ENCODE data around the gene ITPRIP. TPM values are rescaled to one million over a fixed set of nuclear protein-coding genes. Genes with fewer than 3 reads are reported as not detected.

ITPRIP gene
- total and polyA plus RNA-seq, 5 donors from 2014 or later, result 10.9 to 68.4 (median 13.4) TPM

DNA sequence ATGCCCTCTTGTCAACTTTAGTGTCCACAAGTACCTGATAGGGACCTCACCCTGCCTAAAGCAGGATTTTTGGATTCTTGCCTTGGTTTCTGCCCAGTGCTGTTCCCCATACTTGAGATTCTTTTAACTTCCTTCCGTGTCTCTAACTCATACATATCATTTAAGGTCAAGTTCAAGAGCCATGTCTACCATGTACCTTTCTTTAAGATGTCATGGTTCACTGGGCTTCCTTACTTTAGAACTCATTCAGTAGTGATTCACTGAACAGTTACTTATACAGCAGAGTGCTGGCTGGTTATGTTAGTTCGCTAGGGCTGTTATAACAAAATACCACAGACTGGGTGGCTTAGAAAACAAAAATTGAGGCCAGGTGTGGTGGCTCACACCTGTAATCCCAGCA, 10.3 kb upstream of the ITPRIP start:
- peaks cover 0 to 9% (median 0%) of the 10 kb centered on the region in 7 donors for H3K9me3 Mint-ChIP-seq
- H3K4me3 Mint-ChIP-seq, result no peak overlapping the region
- peaks cover 4% of the 10 kb centered on the region for H3K27me3 Mint-ChIP-seq
- ATAC-seq (ENCODE audit: low read depth in 2 of 2), result no peak
- Histone ChIP-seq H3K36me3 (ENCODE audit: control insufficient read depth, insufficient read depth, low read length) (no peaks in the 10 kb centered on the region), H3K4me3 (ENCODE audit: low read depth, low read length) (no peak overlapping the region), H3K4me1 (ENCODE audit: control insufficient read depth, insufficient read depth, low read length, poor library complexity, severe bottlenecking) (peaks cover 11% of the 10 kb centered on the region), H3K9me3 (ENCODE audit: control insufficient read depth in 2 of 2, low read length in 2 of 2) (no peaks in the 10 kb centered on the region), H3K27ac (ENCODE audit: insufficient read depth, low read length, poor library complexity, severe bottlenecking) (no peak overlapping the region), H3K27me3 (ENCODE audit: control insufficient read depth, insufficient read depth, low read length) (no peaks in the 10 kb centered on the region)
- H3K36me3 Mint-ChIP-seq, result no peaks in the 10 kb centered on the region
- no peak for DNase-seq
- no peak overlapping the region for H3K27ac Mint-ChIP-seq
- peaks cover 8 to 27% (median 19%) of the 10 kb centered on the region in 4 donors for H3K4me1 Mint-ChIP-seq

DNA sequence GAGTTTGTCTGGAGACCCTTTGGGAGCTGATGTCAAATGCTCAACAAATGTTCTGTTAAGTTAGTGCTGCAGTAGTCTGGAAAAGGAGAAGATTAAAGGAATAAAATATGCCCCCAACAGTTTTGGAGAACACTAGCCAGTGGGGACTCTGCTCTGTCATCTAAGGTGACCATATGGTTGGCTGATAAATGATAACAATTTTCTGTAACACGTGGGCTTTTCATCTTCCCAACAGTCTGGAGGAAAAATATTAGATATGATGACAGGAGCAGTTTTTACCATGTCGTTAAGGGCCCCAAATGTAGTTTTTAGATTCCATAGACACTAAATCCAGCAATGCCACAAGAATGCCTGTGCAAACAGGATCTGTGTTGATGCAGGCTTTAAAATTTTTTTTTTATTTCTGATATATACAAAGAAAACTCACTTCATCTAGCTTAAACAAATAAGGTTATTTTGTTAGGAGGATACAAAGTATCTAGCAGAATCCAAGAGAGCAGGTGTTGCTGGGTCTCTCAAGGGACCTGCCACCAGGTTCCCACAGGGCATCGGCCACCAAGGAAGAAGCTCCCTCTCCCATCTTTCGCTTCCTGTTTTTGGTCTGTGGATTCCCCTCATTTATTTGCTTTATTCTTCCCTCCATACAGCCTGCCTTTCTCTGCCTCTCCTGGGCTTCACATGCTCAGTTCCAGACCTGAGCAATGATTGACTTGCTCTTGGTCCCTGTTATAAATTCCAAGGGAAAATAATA, 9.2 kb upstream of the ITPRIP start:
- no peak overlapping the region for H3K4me3 ChIP-seq (ENCODE audit: low read depth, low read length)
- Mint-ChIP-seq H3K27me3 (peaks cover 2% of the 10 kb centered on the region), H3K4me1 (peaks cover 8 to 22% (median 17%) of the 10 kb centered on the region in 4 donors), H3K27ac (peak overlapping the region in 2 of 3 donors; percentile 55 to 66), H3K36me3 (no peaks in the 10 kb centered on the region), H3K9me3 (peaks cover 0 to 9% (median 0%) of the 10 kb centered on the region in 7 donors), H3K4me3 (no peak overlapping the region)
- no peaks in the 10 kb centered on the region for H3K27me3 ChIP-seq (ENCODE audit: control insufficient read depth, insufficient read depth, low read length)
- H3K36me3 ChIP-seq (ENCODE audit: control insufficient read depth, insufficient read depth, low read length), result no peaks in the 10 kb centered on the region
- ATAC-seq (ENCODE audit: low read depth in 2 of 2) (no peak), DNase-seq (no peak)
- H3K9me3 ChIP-seq (ENCODE audit: control insufficient read depth in 2 of 2, low read length in 2 of 2), result no peaks in the 10 kb centered on the region
- no peak overlapping the region for H3K27ac ChIP-seq (ENCODE audit: insufficient read depth, low read length, poor library complexity, severe bottlenecking)
- peaks cover 5% of the 10 kb centered on the region for H3K4me1 ChIP-seq (ENCODE audit: control insufficient read depth, insufficient read depth, low read length, poor library complexity, severe bottlenecking)

DNA sequence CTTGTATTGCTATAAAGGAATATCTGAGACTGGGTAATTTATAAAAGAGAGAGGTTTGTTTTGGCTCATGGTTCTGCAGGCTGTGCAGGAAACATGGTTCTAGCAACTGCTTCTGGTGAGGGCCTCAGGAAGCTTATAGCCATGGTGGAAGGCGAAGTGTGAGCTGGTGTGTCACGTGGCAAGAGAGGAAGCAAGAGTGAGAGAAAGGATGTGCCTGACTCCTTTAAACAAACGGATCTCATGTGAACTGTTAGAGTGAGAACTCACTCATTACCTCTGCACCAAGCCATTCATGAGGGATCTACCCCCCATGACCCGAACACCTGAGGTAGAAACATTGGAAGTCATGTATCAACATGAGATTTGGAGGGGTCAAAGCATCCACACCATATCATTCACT, 7.7 kb upstream of the ITPRIP start:
- H3K27ac Mint-ChIP-seq, result peak overlapping the region in 2 of 3 donors; percentile 4 to 86
- no peak overlapping the region for H3K27ac ChIP-seq (ENCODE audit: insufficient read depth, low read length, poor library complexity, severe bottlenecking)
- peaks cover 5% of the 10 kb centered on the region for H3K4me1 ChIP-seq (ENCODE audit: control insufficient read depth, insufficient read depth, low read length, poor library complexity, severe bottlenecking)
- H3K27me3 ChIP-seq (ENCODE audit: control insufficient read depth, insufficient read depth, low read length), result no peaks in the 10 kb centered on the region
- H3K9me3 Mint-ChIP-seq, result peaks cover 0 to 9% (median 0%) of the 10 kb centered on the region in 7 donors
- no peaks in the 10 kb centered on the region for H3K36me3 ChIP-seq (ENCODE audit: control insufficient read depth, insufficient read depth, low read length)
- DNase-seq (peak in 1 of 3 donors; percentile 73), ATAC-seq (ENCODE audit: low read depth in 2 of 2) (peak; percentile 48 to 52)
- peak overlapping the region in 2 of 4 donors; percentile 14 to 33 for H3K4me3 Mint-ChIP-seq
- peaks cover 8 to 16% (median 10%) of the 10 kb centered on the region in 4 donors for H3K4me1 Mint-ChIP-seq
- H3K27me3 Mint-ChIP-seq, result no peaks in the 10 kb centered on the region
- no peak overlapping the region for H3K4me3 ChIP-seq (ENCODE audit: low read depth, low read length)
- no peaks in the 10 kb centered on the region for H3K9me3 ChIP-seq (ENCODE audit: control insufficient read depth in 2 of 2, low read length in 2 of 2)
- no peaks in the 10 kb centered on the region for H3K36me3 Mint-ChIP-seq

DNA sequence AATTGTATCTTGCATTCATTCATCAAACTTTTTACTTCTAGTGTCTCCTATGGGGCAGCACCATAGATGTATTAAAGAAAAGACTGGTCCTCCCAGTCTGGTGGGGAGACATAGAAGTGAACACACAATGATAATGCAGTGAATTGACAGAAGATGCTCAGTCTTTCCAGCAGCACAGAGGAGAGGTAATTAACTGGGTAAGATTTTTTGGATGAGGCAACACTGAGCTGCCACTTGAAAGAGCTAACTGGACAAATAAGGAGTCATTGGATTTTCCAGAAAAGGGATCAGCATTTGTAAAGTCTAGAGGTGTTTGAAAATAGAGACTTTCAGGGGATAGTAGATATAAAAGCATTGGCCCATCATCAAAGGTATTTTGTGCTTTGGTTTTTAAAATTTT, 7.2 kb upstream of the ITPRIP start:
- H3K27me3 Mint-ChIP-seq, result peaks cover under 1% of the 10 kb centered on the region
- H3K4me3 Mint-ChIP-seq, result peak overlapping the region in 1 of 4 donors; percentile 14
- DNase-seq (no peak), ATAC-seq (ENCODE audit: low read depth in 2 of 2) (no peak)
- peaks cover 5% of the 10 kb centered on the region for H3K4me1 ChIP-seq (ENCODE audit: control insufficient read depth, insufficient read depth, low read length, poor library complexity, severe bottlenecking)
- peaks cover 8 to 16% (median 10%) of the 10 kb centered on the region in 4 donors for H3K4me1 Mint-ChIP-seq
- no peaks in the 10 kb centered on the region for H3K36me3 Mint-ChIP-seq
- H3K4me3 ChIP-seq (ENCODE audit: low read depth, low read length), result no peak overlapping the region
- H3K9me3 ChIP-seq (ENCODE audit: control insufficient read depth in 2 of 2, low read length in 2 of 2), result no peaks in the 10 kb centered on the region
- peak overlapping the region in 2 of 3 donors; percentile 4 to 8 for H3K27ac Mint-ChIP-seq
- no peaks in the 10 kb centered on the region for H3K36me3 ChIP-seq (ENCODE audit: control insufficient read depth, insufficient read depth, low read length)
- peaks cover 0 to 9% (median 0%) of the 10 kb centered on the region in 7 donors for H3K9me3 Mint-ChIP-seq
- no peaks in the 10 kb centered on the region for H3K27me3 ChIP-seq (ENCODE audit: control insufficient read depth, insufficient read depth, low read length)
- no peak overlapping the region for H3K27ac ChIP-seq (ENCODE audit: insufficient read depth, low read length, poor library complexity, severe bottlenecking)

DNA sequence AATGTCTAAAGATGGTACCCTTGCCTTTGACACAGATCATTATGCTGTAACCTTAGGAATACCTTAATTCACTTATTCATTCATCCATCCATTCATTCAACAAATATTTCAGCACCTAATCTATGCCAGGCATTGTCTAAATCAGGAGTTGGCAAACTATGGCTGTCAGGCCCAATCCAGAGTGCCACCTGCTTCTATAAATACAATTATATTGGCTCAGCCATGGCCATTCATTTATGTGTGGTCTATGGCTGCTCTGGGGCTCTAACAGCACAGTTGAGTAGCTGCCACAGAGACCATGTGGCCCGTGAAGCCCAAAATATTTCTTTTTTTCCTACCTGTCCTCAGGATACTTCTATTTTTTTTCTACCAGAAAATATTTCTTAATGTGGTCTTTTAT, 6.0 kb upstream of the ITPRIP start:
- Histone ChIP-seq H3K4me3 (ENCODE audit: low read depth, low read length) (no peak overlapping the region), H3K4me1 (ENCODE audit: control insufficient read depth, insufficient read depth, low read length, poor library complexity, severe bottlenecking) (peaks cover 11% of the 10 kb centered on the region), H3K9me3 (ENCODE audit: control insufficient read depth in 2 of 2, low read length in 2 of 2) (no peaks in the 10 kb centered on the region), H3K27me3 (ENCODE audit: control insufficient read depth, insufficient read depth, low read length) (peaks cover 3% of the 10 kb centered on the region), H3K27ac (ENCODE audit: insufficient read depth, low read length, poor library complexity, severe bottlenecking) (no peak overlapping the region), H3K36me3 (ENCODE audit: control insufficient read depth, insufficient read depth, low read length) (no peaks in the 10 kb centered on the region)
- no peak for DNase-seq
- Mint-ChIP-seq H3K4me1 (peaks cover 8 to 27% (median 14%) of the 10 kb centered on the region in 4 donors), H3K27ac (no peak overlapping the region), H3K9me3 (peaks cover 0 to 9% (median 0%) of the 10 kb centered on the region in 7 donors), H3K36me3 (no peaks in the 10 kb centered on the region), H3K4me3 (no peak overlapping the region), H3K27me3 (peaks cover 10% of the 10 kb centered on the region)
- ATAC-seq (ENCODE audit: low read depth in 2 of 2), result no peak

DNA sequence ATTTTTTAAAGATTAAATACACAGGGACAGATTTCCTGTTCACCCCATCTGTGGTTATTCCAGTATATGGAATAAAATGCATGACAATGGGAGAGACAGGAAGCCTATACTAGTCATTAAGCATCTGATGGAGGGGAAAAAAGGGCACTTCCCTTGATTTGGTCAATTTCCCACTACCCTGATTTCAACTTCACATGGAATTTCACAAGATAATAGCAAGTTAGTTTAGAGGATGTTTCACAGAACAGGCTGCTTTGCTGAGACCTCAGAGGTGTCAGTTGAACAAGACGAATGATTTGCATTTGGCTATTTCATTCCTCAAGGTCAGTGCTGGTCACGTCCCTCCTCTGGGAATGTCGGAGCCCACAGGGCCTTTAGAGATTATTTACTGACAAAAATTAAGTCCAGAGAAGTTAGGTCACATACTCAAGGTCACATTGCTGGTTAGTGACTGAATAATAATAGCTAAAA, 4.7 kb upstream of the ITPRIP start:
- Mint-ChIP-seq H3K4me1 (peaks cover 9 to 31% (median 19%) of the 10 kb centered on the region in 4 donors), H3K9me3 (peaks cover 0 to 9% (median 0%) of the 10 kb centered on the region in 7 donors), H3K36me3 (no peaks in the 10 kb centered on the region), H3K27ac (no peak overlapping the region), H3K4me3 (peak overlapping the region in 1 of 4 donors; percentile 13), H3K27me3 (peaks cover 20% of the 10 kb centered on the region)
- Histone ChIP-seq H3K36me3 (ENCODE audit: control insufficient read depth, insufficient read depth, low read length) (no peaks in the 10 kb centered on the region), H3K4me3 (ENCODE audit: low read depth, low read length) (no peak overlapping the region), H3K9me3 (ENCODE audit: control insufficient read depth in 2 of 2, low read length in 2 of 2) (no peaks in the 10 kb centered on the region), H3K4me1 (ENCODE audit: control insufficient read depth, insufficient read depth, low read length, poor library complexity, severe bottlenecking) (peaks cover 19% of the 10 kb centered on the region), H3K27me3 (ENCODE audit: control insufficient read depth, insufficient read depth, low read length) (peaks cover 3% of the 10 kb centered on the region), H3K27ac (ENCODE audit: insufficient read depth, low read length, poor library complexity, severe bottlenecking) (no peak overlapping the region)
- DNase-seq (no peak), ATAC-seq (ENCODE audit: low read depth in 2 of 2) (no peak)

DNA sequence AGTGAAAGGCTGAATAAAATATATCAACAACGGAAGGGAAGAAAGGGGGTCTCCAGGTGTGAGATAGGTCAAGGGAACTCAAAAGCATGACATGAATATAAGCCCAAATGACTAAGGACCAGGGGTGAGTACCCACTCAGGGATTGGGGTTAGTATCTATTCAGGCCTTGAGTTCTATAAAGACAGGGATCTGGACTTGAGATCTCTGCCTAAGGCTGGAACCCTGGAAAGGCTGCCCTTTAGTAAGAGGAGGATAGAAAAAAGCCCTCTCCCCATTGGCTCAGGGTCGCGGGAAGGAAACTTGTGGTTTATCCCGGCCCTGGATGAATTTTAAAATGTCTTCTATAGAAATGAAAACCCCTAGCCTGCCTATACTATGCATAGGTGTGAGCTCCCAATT, 2.4 kb upstream of the ITPRIP start:
- no peak for ATAC-seq (ENCODE audit: low read depth in 2 of 2)
- Histone ChIP-seq H3K4me1 (ENCODE audit: control insufficient read depth, insufficient read depth, low read length, poor library complexity, severe bottlenecking) (peaks cover 32% of the 10 kb centered on the region), H3K4me3 (ENCODE audit: low read depth, low read length) (no peak overlapping the region), H3K36me3 (ENCODE audit: control insufficient read depth, insufficient read depth, low read length) (no peaks in the 10 kb centered on the region), H3K27ac (ENCODE audit: insufficient read depth, low read length, poor library complexity, severe bottlenecking) (no peak overlapping the region), H3K9me3 (ENCODE audit: control insufficient read depth in 2 of 2, low read length in 2 of 2) (no peaks in the 10 kb centered on the region), H3K27me3 (ENCODE audit: control insufficient read depth, insufficient read depth, low read length) (peaks cover 3% of the 10 kb centered on the region)
- H3K27ac Mint-ChIP-seq, result no peak overlapping the region
- peaks cover 0 to 5% (median 0%) of the 10 kb centered on the region in 7 donors for H3K9me3 Mint-ChIP-seq
- peaks cover 13 to 32% (median 20%) of the 10 kb centered on the region in 4 donors for H3K4me1 Mint-ChIP-seq
- no peaks in the 10 kb centered on the region for H3K36me3 Mint-ChIP-seq
- peak overlapping the region; percentile 52 to 91 (median 76) for H3K4me3 Mint-ChIP-seq
- peaks cover 20% of the 10 kb centered on the region for H3K27me3 Mint-ChIP-seq
- DNase-seq, result no peak
